Activated CD8-positive, alpha-beta memory T cell treated with anti-CD3 and anti-CD28 coated beads, Interleukin-2, amount 50 U/mL, for 4 hours (primary cell): ENCODE data around the gene RRP7A.
"Not testable (repeated sequence)": the region's sequence is repeated elsewhere in the genome, so short reads cannot be mapped to it uniquely, and the experiment has no call there.

Experiments
- DNase-seq: peaks from one replicate; pipeline ENCODE4 v3.0.0-alpha.2; 2020

Gene RRP7A

GRCh38 chr22:42519525-42520401, at the start of gene RRP7A:
RRP7A (minus strand) TSS chr22:42519796; CDS start chr22:42519786, 10 bp downstream.
- peak; percentile 83 for DNase-seq

DNA sequence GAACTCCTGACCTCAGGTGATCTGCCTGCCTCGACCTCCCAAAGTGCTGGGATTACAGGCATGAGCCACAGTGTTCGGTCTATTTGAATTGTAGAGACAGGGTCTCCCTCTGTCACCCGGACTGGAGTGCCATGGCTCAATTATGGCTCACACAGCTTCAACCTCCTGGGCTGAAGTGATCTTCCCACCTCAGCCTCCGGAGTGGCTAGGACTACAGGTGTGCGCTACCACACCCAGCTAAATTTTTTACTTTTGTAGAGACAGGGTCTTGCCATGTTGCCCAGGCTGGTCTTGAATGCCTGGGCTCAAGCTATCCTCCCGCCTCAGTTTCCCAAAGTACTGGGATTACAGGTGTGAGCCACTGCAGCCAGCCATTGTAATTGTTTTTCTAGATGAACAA, 48.4 kb upstream of the RRP7A start:
- DNase-seq, result not testable (repeated sequence)

DNA sequence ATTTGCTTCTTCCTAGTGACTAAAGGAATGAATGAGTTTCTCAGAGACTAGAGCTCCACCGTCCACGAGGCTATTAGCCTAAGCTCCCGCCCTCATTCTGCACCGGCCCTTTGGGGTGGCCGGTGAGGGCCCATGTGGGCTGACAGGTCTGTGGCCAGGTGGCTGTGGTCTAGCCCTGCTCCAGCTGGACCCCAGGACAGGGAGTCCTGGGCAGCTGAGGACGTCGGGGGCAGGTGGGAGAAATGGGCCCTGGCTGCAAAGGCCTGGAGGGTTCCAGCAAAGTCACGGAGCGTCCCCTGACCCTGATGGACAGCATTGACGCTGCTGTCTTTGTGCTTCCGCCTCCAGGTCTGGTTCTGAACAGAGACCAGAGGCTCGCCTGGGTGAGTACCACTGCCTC, 46.4 kb upstream of the RRP7A start:
- no peak for DNase-seq

DNA sequence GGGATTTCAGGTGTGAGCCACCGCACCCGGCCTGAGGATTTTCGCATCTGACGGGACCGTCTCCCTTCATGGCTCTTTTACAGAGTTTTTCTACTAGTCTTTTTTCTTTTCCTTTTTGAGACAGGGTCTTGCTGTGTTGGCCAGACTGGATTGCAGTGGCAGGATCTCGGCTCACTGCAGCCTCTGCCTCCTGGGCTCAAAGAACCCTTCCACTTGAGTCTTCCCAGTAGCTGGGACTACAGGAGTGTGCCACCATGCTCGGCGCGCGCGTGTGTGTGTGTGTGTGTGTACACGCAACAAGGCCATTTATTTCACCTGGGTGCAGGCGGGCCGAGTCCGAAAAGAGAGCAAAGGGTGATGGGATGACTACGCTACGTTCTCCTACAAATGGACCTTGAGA, 45.1 kb upstream of the RRP7A start:
- DNase-seq, result no peak

- not testable (repeated sequence) for DNase-seq
These were observed 44.3 kb upstream of the RRP7A start for GRCh38 chr22:42563943-42564342.

DNA sequence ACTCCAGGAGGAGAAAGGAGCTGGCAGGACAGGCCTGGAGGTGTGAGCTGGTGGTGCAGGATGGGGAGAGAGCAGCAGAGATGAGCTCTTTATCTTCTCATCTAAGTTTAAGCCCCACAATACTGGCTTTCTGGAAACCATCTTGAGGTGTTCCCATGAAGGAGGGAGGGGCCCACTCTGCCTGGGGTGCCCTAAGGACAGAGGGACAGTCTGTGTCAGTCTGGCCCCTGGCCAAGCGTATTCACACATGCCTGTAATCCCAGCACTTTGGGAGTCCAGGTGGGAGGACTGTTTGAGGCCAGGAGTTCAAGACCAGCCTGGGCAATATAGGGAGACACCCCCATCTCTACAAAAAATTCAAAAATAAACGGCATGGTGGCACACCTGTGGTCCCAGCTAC, 43.1 kb upstream of the RRP7A start:
- no peak for DNase-seq

GRCh38 chr22:42562279-42562678, 42.7 kb upstream of the RRP7A start:
- DNase-seq, result no peak

DNA sequence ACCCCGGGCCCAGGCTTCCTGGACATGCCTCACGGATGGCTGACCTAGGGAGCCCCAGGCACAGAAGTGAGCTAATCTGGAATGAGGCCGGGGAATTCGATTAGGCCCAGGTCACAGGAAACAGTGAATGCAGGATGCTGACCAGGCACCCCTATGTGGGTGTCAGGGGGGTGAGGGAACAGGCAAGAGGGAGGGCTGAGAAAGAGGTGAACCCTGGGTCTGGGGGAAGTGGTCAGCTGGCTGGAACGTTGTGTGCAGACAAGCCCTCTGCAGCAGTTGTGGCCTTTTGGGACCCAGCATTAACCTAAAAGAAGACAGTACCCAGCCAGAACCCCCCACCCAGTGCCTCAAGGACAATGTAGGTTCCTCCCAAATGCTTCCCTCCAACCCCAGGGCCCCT, 42.3 kb upstream of the RRP7A start:
- DNase-seq, result no peak

DNA sequence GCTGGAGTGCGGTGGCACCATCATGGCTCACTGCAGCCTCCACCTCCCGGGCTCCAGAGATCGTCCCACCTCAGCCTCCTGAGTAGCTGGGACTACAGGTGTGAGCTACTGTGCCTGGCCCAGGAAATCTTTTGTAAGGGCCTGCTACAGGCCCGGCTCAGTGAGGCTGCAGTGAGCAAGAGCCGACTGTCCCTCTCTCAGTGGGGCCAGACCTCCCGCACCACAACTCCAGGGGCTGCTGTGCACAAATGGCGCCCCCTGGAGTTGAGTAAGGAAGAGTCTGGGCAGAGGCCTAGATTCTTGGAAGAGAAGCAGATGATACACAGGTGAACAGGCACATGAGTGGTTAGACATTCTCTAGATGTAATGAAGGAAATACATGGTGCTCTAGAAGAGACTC, 41.2 kb upstream of the RRP7A start:
- no peak for DNase-seq

- DNase-seq, result no peak
These were observed 40.8 kb upstream of the RRP7A start for GRCh38 chr22:42560381-42560780.

DNA sequence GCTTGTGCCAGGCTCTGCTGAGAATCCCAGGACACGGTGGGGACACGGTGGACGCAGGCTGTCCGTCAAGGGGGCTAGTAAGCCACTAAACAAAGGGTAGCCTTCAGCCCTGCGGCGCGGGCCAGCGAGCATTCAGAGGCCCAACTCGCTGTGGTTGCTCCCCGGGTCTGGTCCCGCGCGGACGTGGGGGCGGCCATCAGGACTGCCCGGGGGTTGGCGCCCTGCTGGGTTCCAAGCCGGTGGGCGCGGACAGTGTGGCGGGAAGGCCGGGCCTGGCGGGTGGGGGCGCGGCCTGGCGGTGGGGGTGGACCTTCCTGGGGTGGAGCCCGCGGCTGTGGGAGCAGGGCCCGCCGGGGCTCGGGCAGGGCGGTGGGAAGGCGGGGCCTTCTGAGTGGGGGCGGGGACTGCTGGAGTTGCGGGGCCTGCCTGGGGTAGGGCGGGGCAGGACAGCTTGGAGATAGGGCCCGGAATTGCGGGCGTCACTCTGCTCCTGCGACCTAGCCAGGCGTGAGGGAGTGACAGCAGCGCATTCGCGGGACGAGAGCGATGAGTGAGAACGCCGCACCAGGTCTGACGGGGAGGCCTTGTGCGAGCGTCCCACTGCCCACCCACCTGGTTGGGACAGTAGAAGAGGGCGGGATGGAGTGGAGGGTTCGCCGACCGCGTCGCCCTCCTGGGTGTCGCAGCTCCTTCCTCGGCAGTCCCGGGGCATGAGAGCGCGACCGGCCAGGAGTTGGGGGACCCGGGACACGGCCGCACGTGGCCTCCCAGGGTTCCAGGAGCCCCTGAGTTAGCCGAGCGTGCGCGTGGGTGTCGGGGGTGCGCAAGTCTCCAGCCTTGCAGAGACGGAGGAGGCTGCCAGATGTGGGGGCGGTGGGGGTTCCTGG, 34.1 kb upstream of the RRP7A start, which contains the start of gene SERHL2:
TSS of gene SERHL2 (plus strand) at position 482 of the 887 bp plus-strand sequence. CDS start at position 547, 65 bp downstream.
- DNase-seq, result peak; percentile 80

GRCh38 chr22:42552294-42552647, 32.7 kb upstream of the RRP7A start:
- DNase-seq, result not testable (repeated sequence)

- DNase-seq, result no peak
These were observed 29.9 kb upstream of the RRP7A start for GRCh38 chr22:42549331-42550060.

DNA sequence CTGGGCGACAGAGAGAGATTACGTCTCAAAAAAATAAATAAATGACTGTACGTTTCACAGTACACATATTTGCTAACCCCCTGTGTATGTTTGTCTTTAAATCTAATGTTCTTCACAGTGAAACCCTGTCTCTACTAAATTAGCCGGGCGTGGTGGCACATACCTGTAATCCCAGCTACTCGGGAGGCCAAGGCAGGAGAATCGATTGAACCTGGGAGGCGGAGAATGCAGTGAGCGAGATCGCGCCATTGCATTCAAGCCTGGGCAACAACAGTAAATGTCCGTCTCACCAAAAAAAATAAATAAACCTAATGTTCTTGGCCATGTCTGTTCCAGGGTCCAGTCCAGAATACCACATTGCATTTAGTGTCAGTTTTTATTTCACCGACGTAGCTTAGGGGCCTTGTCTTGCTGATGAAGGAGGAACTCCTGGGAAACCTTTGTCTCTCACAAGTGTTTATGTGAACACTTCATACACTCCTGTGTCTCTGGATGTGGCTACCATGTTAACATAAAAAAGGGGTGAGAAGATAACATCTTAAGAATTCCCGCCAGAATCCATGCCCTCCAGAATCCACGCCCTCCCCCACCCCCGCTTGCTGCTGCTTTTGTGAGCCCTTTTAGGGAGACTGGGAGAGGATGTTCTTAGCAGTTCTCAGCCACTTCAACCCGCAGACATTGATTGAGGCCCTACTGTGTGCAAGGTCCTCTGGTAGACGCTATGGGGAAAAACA, 29.2 kb upstream of the RRP7A start:
- no peak for DNase-seq

- not testable (repeated sequence) for DNase-seq
These were observed 28.5 kb upstream of the RRP7A start for GRCh38 chr22:42548126-42548525.

DNA sequence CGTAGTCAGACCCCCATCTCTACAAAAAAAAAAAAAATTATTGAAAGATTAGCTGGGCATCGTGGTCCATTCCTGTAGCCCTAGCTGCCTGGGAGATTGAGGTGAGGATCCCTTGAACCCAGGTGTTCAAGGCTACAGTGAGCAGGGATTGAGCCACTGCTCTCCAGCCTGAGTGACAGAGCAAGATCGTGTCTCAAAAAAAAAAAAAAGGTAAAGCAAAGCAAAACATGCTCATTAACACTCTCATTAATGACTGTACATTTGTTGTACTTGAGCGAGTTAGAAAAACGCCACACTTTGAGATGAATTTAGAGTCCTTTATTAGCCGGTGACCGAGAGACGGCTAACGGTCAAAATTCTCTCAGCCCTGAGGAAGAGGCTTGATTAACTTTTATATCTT, 28.0 kb upstream of the RRP7A start:
- no peak for DNase-seq

DNA sequence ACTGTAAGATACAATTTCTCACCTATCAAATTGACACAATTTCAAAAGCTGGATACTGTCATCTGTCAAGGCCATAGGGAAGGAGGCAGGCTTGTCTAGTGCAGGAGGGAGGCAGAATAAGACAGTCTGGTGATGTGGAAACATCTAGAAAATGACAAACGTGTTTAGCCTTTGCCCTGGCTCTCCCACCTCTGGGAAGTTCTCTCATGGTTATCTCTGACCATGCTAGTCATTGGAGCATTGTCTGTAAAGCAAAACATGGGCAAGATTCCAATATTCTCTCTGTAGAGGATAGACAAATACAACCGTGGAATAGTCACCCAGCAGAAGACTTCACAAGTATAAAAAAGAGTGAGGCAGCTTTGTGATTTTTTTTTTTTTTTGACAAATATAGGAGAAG, 25.1 kb upstream of the RRP7A start:
- DNase-seq, result no peak

DNA sequence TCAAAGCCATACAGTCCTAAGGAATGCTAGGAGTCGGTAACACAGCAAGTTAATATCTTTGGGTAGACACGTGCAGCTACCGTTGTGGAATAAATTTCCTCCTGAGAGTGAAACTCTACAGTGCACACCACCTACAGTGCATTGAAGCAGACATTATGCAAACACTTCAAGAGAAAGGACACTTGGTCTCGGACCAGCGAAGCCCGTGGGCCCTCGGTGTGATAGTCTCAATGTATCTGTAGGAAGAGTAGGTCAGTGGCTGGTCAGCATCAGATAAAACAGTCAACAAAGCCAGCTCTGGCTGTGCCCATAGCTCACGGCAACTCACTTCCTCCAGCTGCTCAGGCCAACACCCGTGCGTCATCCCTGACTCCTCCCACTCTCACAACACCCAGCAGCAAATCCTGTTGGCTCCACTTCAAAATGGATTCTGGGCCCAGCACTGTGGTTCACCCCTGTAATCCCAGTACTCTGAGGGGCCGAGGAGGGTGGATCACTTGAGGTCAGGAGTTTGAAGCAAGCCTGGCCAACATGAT, 19.7 kb upstream of the RRP7A start:
- not testable (repeated sequence) for DNase-seq

DNA sequence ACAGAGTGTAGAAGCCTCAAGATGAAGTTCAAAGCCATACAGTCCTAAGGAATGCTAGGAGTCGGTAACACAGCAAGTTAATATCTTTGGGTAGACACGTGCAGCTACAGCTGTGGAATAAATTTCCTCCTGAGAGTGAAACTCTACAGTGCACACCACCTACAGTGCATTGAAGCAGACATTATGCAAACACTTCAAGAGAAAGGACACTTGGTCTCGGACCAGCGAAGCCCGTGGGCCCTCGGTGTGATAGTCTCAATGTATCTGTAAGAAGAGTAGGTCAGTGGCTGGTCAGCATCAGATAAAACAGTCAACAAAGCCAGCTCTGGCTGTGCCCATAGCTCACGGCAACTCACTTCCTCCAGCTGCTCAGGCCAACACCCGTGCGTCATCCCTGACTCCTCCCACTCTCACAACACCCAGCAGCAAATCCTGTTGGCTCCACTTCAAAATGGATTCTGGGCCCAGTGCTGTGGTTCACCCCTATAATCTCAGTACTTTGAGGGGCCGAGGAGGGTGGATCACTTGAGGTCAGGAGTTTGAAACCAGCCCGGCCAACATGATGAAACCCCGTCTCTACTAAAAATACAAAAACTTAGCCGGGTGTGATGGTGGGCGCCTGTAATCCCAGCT, 17.7 kb upstream of the RRP7A start:
- not testable (repeated sequence) for DNase-seq

GRCh38 chr22:42536634-42537033, 17.0 kb upstream of the RRP7A start:
- DNase-seq, result not testable (repeated sequence)

DNA sequence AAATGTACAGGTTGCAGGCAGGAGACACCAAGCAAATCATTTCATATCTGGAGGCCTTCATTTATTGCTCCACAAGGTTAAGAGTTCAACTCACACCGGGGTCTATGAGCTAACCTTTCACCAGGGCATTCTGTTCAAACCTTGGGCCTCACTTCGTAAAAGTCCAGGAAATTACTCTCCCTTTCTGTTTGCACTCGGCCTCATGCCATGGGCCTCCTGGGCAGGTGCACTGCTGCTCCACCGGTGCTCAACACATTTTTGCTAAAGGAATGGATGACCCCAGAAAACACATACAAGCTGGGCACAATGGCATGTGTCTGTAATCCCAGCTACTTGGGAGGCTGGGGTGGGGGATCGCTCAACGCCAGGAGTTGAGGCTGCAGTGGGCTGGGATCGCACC, 16.6 kb upstream of the RRP7A start:
- DNase-seq, result no peak
